Fibroblast of villous mesenchyme (primary cell): ENCODE data around the gene TPI1. TPM values are rescaled to one million over a fixed set of nuclear protein-coding genes. Genes with fewer than 3 reads are reported as not detected.
"Not testable (repeated sequence)": the region's sequence is repeated elsewhere in the genome, so short reads cannot be mapped to it uniquely, and the experiment has no call there.

Source experiments
- DNase-seq: peaks from one replicate; pipeline ENCODE4 v3.0.0-alpha.2; 2010; ENCODE audit warnings: low read depth
- H3K4me3 ChIP-seq: 2 replicates; pipeline ENCODE4 v1.5.1; 2011; ENCODE audit warnings: low read depth, mild to moderate bottlenecking, low read length
- CTCF ChIP-seq: IDR thresholded peaks from 2 replicates; pipeline ENCODE4 v1.5.1; 2012; ENCODE audit warnings: low read depth, mild to moderate bottlenecking, low read length; ENCODE audit not compliant: insufficient read depth
- total RNA-seq: library from RNA; depleted of rRNA; stranded (reverse); fragments of >200 nt; gene quantifications from 2 replicates; pipeline ENCODE4 v1.2.3, GENCODE V29; 2012

The TPI1 gene
- total RNA-seq, 1 donor = 620 TPM

GRCh38 chr12:6888360-6888759, 21.0 kb downstream of the TPI1 start:
- H3K4me3 ChIP-seq = no peak overlapping the region
- TF ChIP-seq CTCF = no peak
- DNase-seq = no peak

- not testable (repeated sequence) for DNase-seq
Observed at GRCh38 chr12:6888794-6889193, 21.5 kb downstream of the TPI1 start.

GRCh38 chr12:6889775-6890573, 22.6 kb downstream of the TPI1 start:
- H3K4me3 ChIP-seq, DNase-seq: not testable (repeated sequence)

More at GRCh38 chr12:6888794-6889193, 21.5 kb downstream of the TPI1 start:
- H3K4me3 ChIP-seq = not testable (repeated sequence)

- TF ChIP-seq CTCF = peak; percentile 73
- H3K4me3 ChIP-seq = peak overlapping the region; percentile 60
- peak; percentile 97 for DNase-seq
Observed at GRCh38 chr12:6890789-6891645, 23.7 kb downstream of the TPI1 start.

GRCh38 chr12:6891646-6892001, 24.3 kb downstream of the TPI1 start:
- no peak for DNase-seq

GRCh38 chr12:6892683-6893082, 25.4 kb downstream of the TPI1 start:
- H3K4me3 ChIP-seq, DNase-seq: not testable (repeated sequence)

More at GRCh38 chr12:6891646-6892001, 24.3 kb downstream of the TPI1 start:
- peak overlapping the region; percentile 60 for H3K4me3 ChIP-seq
- TF ChIP-seq CTCF = no peak

GRCh38 chr12:6894321-6894720, 27.0 kb downstream of the TPI1 start:
- no peak for DNase-seq
- no peak overlapping the region for H3K4me3 ChIP-seq
- TF ChIP-seq CTCF = no peak

GRCh38 chr12:6896846-6897435, 29.6 kb downstream of the TPI1 start:
- no peak for DNase-seq
- H3K4me3 ChIP-seq = no peak overlapping the region
- TF ChIP-seq CTCF = no peak
